OCI-LY3 (cell line): ENCODE results near the gene LHX4.

Experiments used
- EZH2phosphoT487 ChIP-seq: fragments of 200-600 bp; shearing (Covaris generic); IDR thresholded peaks from 2 replicates; pipeline ENCODE4 v1.6.1; 2018; ENCODE audit warnings: antibody characterized with exemption, mixed run types, low read depth
- TF ChIP-seq, protein P1 (sequence below): fragments of 200-600, 300-600 bp; sonication (generic); IDR thresholded peaks from 2 replicates; pipeline ENCODE4 v1.5.1; 2014; ENCODE audit warnings: antibody characterized with exemption, low read length, low read depth

GRCh38 chr1:180235077-180235501 is 5.0 kb downstream of the LHX4 start:
- TF ChIP-seq, protein P1, sequence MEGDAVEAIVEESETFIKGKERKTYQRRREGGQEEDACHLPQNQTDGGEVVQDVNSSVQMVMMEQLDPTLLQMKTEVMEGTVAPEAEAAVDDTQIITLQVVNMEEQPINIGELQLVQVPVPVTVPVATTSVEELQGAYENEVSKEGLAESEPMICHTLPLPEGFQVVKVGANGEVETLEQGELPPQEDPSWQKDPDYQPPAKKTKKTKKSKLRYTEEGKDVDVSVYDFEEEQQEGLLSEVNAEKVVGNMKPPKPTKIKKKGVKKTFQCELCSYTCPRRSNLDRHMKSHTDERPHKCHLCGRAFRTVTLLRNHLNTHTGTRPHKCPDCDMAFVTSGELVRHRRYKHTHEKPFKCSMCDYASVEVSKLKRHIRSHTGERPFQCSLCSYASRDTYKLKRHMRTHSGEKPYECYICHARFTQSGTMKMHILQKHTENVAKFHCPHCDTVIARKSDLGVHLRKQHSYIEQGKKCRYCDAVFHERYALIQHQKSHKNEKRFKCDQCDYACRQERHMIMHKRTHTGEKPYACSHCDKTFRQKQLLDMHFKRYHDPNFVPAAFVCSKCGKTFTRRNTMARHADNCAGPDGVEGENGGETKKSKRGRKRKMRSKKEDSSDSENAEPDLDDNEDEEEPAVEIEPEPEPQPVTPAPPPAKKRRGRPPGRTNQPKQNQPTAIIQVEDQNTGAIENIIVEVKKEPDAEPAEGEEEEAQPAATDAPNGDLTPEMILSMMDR, result no peak
- no peak for TF ChIP-seq EZH2phosphoT487
